ENCODE measurements around the gene FOXR1. TPM values are rescaled to one million over a fixed set of nuclear protein-coding genes. Genes with fewer than 3 reads are reported as not detected.

FOXR1 gene
- total and polyA plus RNA-seq, 2 of the 8 experiments (the other 6 are each of a cell fraction or from before 2014, with no cell fraction given) = not detected

DNA sequence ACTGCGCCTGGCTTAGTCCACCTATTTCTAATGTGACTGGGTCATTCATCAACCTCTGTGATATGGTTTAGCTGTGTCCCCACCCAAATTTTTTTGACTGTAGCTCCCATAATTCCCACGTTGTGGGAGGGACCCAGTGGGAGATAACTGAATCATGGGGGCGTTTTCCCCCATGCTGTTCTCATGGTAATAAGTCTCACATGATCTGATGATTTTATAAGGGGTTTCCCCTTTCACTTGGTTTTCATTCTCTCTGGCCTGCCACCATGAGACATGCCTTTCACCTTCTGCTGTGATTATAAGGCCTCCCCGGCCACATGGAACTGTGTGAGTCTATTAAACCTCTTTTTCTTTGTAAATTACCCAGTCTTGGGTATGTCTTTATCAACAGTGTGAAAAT, 35.1 kb downstream of the FOXR1 start:
- H3K14ac ChIP-seq (ENCODE audit: insufficient read length) = no peak overlapping the region
- no peak overlapping the region for H2BK15ac ChIP-seq (ENCODE audit: low read length)
- H3K4me1 ChIP-seq (replicated peaks in 1 of 4; ENCODE audit: control insufficient read depth in 3 of 4, insufficient read depth in 4 of 4, low read length in 3 of 4) = no peaks in the 10 kb centered on the region
- no peak for FAIRE-seq
- H2BK20ac ChIP-seq (ENCODE audit: low read length) = no peak overlapping the region
- CTCF ChIA-PET (ENCODE audit: partially characterized antibody) = no interaction called here
- POLR2A ChIA-PET (ENCODE audit: partially characterized antibody) = interaction anchor here (0.6 to 18.5 kb wide), 4 partner anchors 9 to 216 kb away, joined by 3 to 264 read pairs (median 114); partner anchors contain the start of genes DDX6, RPS25, SLC37A4 and TRAPPC4
- H3K18ac ChIP-seq (ENCODE audit: extremely low read depth, low read length) = no peak overlapping the region
- no peak overlapping the region for H4K91ac ChIP-seq (replicated peaks; ENCODE audit: insufficient read length, low read length)
- H2BK120ac ChIP-seq (replicated peaks; ENCODE audit: low read depth, low read length) = no peak overlapping the region
- no peak overlapping the region for H3K4ac ChIP-seq (replicated peaks; ENCODE audit: insufficient read length, low read depth, low read length)
- no peak overlapping the region for H2AFZ ChIP-seq (ENCODE audit: low read length)
- H4K5ac ChIP-seq (ENCODE audit: insufficient read length, low read depth, low read length) = no peak overlapping the region
- no peak overlapping the region for H2BK5ac ChIP-seq (ENCODE audit: low read depth, low read length)
- H3K4me2 ChIP-seq (ENCODE audit: insufficient read depth in 1 of 2, low read depth in 2 of 2, low read length in 2 of 2) = no peak overlapping the region
- no peaks in the 10 kb centered on the region for H4K20me1 ChIP-seq (replicated peaks in 1 of 2; ENCODE audit: control insufficient read depth in 1 of 2, insufficient read depth in 2 of 2, low read length in 2 of 2)
- H2BK12ac ChIP-seq (ENCODE audit: low read depth, low read length) = no peak overlapping the region
- H3K9me3 ChIP-seq (ENCODE audit: insufficient read depth in 2 of 2, low read depth in 1 of 2, low read length in 1 of 2) = no peaks in the 10 kb centered on the region
- no peak overlapping the region for H3K23ac ChIP-seq (ENCODE audit: insufficient read length)
- H3K79me2 ChIP-seq (ENCODE audit: control insufficient read depth in 1 of 2, insufficient read depth in 2 of 2, low read length in 2 of 2) = peaks cover 0 to 4% of the 10 kb centered on the region in 2 experiments; a peak in 2 of 4 replicates
- no peaks in the 10 kb centered on the region for H3K23me2 ChIP-seq (ENCODE audit: low read depth, low read length)
- no peak overlapping the region for H3K4me3 ChIP-seq (ENCODE audit: extremely low read depth in 1 of 4, insufficient read depth in 2 of 4, low read depth in 3 of 4, low read length in 4 of 4)
- H3K36me3 ChIP-seq (ENCODE audit: control insufficient read depth in 2 of 4, insufficient read depth in 4 of 4, low read length in 3 of 4) = peaks cover 8 to 53% (median 30%) of the 10 kb centered on the region in 4 experiments
- no peak overlapping the region for H3K9ac ChIP-seq (replicated peaks in 1 of 4; ENCODE audit: extremely low read depth in 1 of 4, low read depth in 3 of 4, low read length in 3 of 4)
- no peaks in the 10 kb centered on the region for H3K79me1 ChIP-seq (ENCODE audit: low read depth, low read length)
- no peaks in the 10 kb centered on the region for H3K27me3 ChIP-seq (replicated peaks in 1 of 4; ENCODE audit: control insufficient read depth in 3 of 4, extremely low read depth in 1 of 4, insufficient read depth in 3 of 4, low read length in 3 of 4)
- H2AK5ac ChIP-seq (ENCODE audit: low read depth, low read length) = no peak overlapping the region
- no peak for DNase-seq (ENCODE audit: low read depth in 1 of 2, low spot score in 2 of 2)
- no peak overlapping the region for H3K27ac ChIP-seq (ENCODE audit: low read depth, low read length)
- 94% methylated on average over 4 of the region's 4 CpGs; no CpG with 5 or more reads in 1 of the 2 experiments for WGBS, 2 experiments (ENCODE audit: extremely low coverage in 1 of 2, insufficient coverage in 1 of 2, insufficient read length in 1 of 2, insufficient replicate concordance in 2 of 2, low coverage in 1 of 2, low lambda C conversion rate in 2 of 2, missing lambda C conversion rate in 1 of 2)
- no peak overlapping the region for H4K8ac ChIP-seq (ENCODE audit: extremely low read depth, insufficient read depth, low read length)
- no peak overlapping the region for H3K56ac ChIP-seq (replicated peaks; ENCODE audit: insufficient read length, low read depth, low read length)
- TF ChIP-seq, protein P1, sequence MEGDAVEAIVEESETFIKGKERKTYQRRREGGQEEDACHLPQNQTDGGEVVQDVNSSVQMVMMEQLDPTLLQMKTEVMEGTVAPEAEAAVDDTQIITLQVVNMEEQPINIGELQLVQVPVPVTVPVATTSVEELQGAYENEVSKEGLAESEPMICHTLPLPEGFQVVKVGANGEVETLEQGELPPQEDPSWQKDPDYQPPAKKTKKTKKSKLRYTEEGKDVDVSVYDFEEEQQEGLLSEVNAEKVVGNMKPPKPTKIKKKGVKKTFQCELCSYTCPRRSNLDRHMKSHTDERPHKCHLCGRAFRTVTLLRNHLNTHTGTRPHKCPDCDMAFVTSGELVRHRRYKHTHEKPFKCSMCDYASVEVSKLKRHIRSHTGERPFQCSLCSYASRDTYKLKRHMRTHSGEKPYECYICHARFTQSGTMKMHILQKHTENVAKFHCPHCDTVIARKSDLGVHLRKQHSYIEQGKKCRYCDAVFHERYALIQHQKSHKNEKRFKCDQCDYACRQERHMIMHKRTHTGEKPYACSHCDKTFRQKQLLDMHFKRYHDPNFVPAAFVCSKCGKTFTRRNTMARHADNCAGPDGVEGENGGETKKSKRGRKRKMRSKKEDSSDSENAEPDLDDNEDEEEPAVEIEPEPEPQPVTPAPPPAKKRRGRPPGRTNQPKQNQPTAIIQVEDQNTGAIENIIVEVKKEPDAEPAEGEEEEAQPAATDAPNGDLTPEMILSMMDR (IDR thresholded peaks at IDR 0.05; ENCODE audit: control extremely low read depth in 1 of 3, insufficient read depth in 1 of 3, low read depth in 1 of 3, low read length in 3 of 3) = no peak
- TF ChIP-seq HDAC6 (IDR thresholded peaks at IDR 0.05; ENCODE audit: low read depth, low read length) = no peak
- no peak for TF ChIP-seq GABPA (IDR thresholded peaks at IDR 0.05; ENCODE audit: borderline replicate concordance, insufficient read depth, low read length)
- no peak for TF ChIP-seq POLR2AphosphoS5 (IDR thresholded peaks at IDR 0.05; ENCODE audit: low read depth, low read length)
- TF ChIP-seq CEBPB (IDR thresholded peaks at IDR 0.05; ENCODE audit: low read depth, low read length) = no peak
- TF ChIP-seq ASH2L (IDR thresholded peaks at IDR 0.05; ENCODE audit: low read length) = no peak
- no peak for TF ChIP-seq SIX5 (IDR thresholded peaks at IDR 0.05; ENCODE audit: low read depth, low read length)
- no peak for TF ChIP-seq FOSL1 (IDR thresholded peaks at IDR 0.05; ENCODE audit: insufficient read depth, low read depth, low read length)
- TF ChIP-seq BCL11A (IDR thresholded peaks at IDR 0.05; ENCODE audit: low read depth in 2 of 2, low read length in 2 of 2) = no peak
- TF ChIP-seq PHF8 (conservative IDR thresholded peaks at IDR 0.05; ENCODE audit: low read depth, low read length) = no peak
- no peak for TF ChIP-seq SP2 (IDR thresholded peaks at IDR 0.05; ENCODE audit: low read length)
- no peak for TF ChIP-seq JUN (IDR thresholded peaks at IDR 0.05; ENCODE audit: low read depth, low read length)
- no peak for TF ChIP-seq TEAD4 (IDR thresholded peaks at IDR 0.05; ENCODE audit: low read depth, low read length)

Data from H1 (cell line).